Measurements from ENCODE around the gene NEU4.

DNA sequence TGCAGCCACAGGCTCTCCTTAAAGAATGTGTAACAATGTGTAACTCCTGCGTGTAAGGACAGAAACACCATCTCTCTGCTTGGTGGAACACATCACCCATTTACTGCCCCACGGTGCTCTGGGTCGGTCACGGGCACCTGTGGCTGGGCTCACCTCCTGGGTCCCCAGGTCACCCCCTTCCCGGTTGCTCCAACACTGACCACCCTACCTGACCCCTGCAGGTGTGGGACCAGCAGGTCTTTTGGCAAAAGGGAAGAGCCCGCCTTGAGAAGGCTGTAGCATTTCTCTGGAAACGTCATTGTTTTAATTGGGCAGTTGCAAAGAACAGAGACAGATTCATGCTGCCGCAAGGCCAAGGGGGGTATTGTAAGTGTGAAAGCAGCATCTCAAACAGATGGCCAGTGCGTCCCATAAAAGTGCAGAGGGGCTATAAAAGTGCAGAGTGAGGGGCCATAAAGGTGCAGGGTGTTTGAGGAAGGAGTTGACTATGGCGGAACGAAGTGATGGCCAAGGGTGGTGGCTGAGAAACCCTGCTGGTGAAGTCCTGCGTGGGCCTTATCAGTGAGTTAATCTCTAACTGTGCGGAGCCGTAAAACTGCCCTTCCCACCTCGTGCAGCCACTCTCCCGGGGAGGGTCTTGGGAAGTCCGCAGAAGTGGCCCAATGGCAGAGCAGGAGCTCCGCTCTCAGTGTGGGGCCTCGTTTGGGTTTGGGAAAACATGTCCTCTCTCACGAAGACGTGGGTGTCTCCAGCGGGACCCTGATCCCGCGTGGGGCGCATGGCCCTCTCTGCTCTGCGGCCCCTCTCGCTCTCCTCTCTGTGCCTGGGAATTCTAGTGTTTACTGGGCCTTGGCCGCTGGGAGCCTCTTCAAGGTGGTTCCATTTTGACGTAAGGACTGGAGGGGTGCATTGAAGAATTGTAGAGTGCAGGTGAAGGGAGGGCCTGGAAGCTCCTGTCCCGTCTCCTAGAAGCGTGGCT is 13.7 kb upstream of the NEU4 start:
- TF ChIP-seq FOXP2 (optimal IDR thresholded peaks at IDR 0.05; ENCODE audit: borderline replicate concordance, extremely low read depth, extremely low read length, insufficient read depth): no peak
- TF ChIP-seq, protein P1, sequence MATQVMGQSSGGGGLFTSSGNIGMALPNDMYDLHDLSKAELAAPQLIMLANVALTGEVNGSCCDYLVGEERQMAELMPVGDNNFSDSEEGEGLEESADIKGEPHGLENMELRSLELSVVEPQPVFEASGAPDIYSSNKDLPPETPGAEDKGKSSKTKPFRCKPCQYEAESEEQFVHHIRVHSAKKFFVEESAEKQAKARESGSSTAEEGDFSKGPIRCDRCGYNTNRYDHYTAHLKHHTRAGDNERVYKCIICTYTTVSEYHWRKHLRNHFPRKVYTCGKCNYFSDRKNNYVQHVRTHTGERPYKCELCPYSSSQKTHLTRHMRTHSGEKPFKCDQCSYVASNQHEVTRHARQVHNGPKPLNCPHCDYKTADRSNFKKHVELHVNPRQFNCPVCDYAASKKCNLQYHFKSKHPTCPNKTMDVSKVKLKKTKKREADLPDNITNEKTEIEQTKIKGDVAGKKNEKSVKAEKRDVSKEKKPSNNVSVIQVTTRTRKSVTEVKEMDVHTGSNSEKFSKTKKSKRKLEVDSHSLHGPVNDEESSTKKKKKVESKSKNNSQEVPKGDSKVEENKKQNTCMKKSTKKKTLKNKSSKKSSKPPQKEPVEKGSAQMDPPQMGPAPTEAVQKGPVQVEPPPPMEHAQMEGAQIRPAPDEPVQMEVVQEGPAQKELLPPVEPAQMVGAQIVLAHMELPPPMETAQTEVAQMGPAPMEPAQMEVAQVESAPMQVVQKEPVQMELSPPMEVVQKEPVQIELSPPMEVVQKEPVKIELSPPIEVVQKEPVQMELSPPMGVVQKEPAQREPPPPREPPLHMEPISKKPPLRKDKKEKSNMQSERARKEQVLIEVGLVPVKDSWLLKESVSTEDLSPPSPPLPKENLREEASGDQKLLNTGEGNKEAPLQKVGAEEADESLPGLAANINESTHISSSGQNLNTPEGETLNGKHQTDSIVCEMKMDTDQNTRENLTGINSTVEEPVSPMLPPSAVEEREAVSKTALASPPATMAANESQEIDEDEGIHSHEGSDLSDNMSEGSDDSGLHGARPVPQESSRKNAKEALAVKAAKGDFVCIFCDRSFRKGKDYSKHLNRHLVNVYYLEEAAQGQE (IDR thresholded peaks at IDR 0.05; ENCODE audit: insufficient read depth in 1 of 2, low read depth in 2 of 2, low read length in 2 of 2): no peak
- TF ChIP-seq SIN3A (IDR thresholded peaks at IDR 0.05; ENCODE audit: borderline replicate concordance, insufficient read depth, low read length): no peak
- TF ChIP-seq POLR2AphosphoS5 (IDR thresholded peaks at IDR 0.05; ENCODE audit: low read depth, low read length): no peak
- no peak for TF ChIP-seq TAF1 (IDR thresholded peaks at IDR 0.05; ENCODE audit: borderline replicate concordance, insufficient read depth, low read length)

Measured in PFSK-1 (cell line).